GM21576 (cell line): ENCODE measurements around the gene ARMC7.

Experiments
- ATAC-seq: cut with Tn5 transposase; IDR thresholded peaks from one replicate; pipeline ENCODE4 v1.9.1; 2021; ENCODE audit warnings: mild to moderate bottlenecking, moderate library complexity; ENCODE audit not compliant: unreplicated experiment

Gene ARMC7

DNA sequence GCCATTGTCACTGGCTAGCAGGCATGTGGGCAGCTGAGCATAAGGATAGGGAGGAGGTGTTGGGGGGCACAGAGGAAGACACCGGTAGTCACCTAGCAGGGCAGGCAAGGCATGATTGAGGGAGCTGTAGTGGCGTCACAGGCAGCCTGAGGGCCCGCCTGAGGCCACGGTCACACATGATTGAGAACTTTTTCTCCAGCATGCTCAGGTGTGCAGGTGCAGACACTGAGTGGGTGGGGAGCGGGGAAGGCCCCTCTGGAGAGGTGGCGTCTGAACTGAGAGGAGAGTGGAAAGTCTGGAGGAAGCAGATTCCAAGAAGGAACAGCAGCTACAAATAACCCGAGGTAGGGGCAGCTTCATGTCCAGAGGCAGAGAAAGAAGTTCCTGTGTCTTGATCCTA lies 10.9 kb upstream of the ARMC7 start:
- no peak for ATAC-seq

DNA sequence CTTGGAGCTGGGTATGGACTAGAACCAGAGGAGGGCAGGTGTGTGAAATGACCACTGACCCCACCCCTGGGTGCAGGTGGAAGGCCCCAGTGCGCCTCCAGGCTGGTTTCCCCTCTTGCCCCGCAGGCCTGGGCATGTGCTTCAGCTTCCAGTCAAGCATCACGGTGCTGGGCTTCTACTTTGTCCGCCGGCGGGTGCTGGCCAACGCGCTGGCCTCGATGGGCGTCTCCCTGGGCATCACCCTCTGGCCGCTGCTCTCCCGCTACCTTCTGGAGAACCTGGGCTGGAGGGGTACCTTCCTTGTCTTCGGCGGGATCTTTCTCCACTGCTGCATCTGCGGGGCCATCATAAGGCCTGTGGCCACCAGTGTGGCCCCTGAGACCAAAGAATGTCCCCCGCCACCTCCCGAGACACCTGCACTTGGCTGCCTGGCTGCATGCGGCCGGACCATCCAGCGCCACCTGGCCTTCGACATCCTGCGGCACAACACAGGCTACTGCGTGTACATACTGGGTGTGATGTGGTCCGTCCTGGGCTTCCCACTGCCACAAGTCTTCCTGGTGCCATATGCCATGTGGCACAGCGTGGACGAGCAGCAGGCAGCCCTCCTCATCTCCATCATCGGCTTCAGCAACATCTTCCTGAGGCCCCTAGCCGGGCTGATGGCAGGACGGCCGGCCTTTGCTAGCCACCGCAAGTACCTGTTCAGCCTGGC lies 9.7 kb upstream of the ARMC7 start:
- ATAC-seq: no peak

DNA sequence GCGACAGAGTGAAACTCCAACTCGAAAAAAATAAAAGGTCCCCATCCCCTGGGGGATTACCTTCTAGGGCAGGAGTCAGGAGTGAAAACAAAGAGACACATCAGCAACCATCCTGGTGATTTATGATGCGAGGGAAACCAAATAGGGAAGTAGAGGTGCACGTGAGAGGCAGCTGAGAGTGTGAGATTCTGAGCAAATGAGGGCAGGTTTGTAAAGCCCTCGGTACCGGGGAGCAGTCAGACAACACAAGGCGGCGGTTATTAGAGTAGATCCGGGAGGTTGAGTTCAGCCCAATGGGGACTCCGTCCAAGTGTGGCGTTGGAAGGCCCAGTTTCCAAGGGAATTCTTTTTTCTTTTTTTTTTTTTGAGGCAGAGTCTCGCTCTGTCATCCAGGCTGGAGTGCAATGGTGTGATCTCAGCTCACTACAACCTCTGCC lies 7.4 kb upstream of the ARMC7 start:
- ATAC-seq: no peak

DNA sequence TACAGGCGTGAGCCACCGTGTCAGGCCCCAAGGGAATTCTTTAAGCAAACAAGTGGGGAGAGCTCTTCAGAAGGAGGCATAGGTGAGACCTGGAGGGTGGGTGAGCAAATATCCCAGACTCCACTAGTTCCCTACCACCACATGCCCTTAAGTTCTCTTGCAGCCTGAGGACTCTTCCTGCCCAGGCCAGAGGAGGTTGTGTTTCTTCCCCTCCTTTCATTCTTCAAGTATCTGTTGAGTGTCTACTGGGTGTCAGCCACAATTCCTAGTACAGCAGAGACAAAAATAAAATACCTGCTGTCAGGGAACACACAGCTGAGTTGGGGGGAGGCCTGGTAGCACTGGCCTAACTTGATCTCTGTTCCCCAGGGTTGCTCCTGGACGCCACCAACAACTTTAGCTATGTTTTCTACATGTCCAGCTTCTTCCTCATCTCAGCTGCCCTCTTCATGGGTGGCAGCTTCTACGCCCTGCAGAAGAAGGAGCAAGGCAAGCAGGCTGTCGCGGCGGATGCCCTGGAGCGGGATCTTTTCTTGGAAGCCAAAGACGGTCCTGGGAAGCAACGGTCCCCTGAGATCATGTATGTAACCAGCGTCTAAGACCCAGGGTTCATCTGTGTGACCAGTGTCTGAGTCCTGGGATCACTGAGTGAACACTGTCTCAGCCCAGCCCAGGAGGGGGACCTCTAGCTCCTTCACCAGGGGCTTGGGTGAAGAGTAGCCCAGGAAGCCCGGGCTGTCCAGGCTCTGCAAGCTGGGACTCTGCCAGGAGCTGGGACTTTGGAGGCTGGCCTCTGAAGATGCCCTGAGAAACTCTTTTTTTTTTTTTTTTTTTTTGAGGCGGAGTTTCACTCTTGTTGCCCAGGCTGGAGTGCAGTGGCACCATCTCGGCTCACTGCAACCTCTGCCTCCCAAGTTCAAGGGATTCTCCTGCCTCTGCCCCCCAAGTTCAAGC lies 5.9 kb upstream of the ARMC7 start:
- no peak for ATAC-seq

DNA sequence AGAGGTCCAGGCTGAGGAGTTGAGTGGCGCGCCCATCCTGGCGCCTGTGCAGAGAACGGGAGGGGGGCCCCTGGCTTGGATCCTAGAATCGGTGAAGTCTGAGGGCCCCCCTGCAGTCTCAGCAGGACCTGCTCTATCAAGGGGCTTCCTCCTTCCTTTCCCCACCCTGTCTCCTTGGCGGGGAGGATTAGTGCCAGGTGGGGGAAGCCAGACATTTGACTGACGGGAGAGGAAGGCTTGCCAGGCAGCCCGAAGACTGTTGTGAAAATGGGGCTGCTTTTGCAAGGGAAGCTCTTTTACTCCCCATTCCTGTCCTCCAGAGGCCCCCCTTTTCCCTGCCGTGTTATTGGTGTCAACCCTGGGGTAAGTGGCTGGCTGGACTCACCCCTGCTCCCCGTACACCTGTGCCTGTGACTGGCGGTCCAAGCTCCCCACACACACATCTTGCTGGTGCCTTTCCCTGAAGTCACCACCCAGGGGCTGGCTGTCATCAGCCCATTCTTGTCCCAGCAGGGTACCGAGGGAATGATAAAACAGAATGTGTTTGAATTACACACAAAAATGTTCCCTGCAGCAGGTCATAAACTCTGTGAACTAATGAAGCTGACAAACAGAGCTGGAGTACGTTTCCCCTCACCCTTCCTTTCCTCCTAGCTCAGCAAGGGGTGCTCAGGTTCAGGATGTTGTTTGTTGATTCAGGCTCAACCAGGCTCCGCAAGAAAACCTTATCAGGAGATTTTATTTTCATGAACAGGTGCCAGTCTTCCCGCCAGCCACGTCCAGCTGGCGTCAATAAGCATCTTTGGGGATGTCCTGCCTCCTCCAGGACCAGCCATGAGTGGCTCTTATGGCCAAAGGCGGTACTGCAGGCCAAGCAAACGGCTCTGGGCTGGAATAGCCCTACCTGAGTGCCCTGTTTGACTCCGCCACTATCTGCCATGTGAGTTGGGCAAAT lies 4.4 kb upstream of the ARMC7 start:
- no peak for ATAC-seq

DNA sequence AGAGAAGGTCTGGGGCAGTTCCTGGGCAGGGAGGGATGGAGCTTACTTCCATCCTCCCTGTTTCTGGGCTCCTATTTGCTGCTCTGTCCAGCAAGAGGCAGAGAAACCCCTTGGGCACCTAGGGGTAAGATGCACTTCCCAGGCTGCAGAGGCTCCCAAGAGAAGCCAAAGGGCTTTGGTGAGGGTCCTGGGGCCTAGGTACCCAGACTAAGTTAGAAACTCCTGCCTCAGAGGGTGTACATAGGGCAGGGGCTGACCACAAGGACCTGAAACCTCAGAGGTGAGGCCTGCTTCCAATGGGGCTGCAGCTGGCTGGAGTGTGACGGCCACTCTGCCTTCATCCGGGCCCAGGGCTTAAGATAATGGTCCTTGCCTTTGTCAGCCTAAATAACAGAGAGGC lies 1.6 kb upstream of the ARMC7 start:
- no peak for ATAC-seq

DNA sequence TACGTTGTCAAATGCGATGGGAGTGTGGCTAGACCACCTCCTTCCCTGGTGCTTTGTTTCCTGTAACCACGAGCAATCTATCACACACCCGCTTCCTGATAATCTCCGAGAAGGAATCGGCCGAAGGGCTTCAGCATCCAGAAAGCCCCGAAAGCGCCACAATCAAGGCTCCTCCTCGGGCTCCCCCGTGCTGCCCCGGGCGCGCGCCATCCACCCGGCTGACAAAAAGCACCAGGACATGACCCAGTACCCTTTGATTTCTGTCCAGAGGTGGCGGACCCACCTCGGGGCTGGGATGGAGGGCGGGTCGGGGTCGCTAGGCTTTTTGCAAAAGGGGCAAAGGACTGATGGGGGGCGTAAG lies 743 bp upstream of the ARMC7 start:
- ATAC-seq: no peak

DNA sequence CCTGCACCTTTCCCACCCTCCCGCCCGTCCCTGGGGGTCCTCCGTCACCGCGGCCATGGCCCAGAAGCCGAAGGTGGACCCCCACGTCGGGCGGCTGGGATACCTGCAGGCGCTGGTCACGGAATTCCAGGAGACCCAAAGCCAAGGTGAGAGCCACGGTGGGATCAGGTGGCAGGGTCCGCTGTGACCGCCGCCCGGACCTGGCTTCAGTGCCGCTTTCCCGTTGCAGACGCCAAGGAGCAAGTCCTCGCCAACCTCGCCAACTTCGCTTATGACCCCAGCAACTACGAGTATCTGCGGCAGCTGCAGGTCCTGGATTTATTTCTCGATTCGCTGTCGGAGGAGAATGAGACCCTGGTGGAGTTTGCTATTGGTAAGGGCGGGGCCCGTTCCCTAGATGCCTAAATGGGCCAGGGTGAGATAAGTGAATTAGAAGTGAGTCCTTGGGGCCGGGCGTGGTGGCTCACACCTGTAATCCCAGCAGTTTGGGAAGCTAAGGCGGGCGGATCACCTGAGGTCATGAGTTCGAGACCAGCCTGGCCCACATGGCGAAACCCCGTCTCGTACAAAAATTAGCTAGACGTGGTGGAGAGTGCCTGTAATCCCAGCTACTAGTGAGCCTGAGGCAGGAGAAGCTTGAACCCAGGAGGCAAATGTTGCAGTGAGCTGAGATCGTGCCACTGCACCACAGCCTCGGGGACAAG lies 617 bp downstream of the ARMC7 start:
- ATAC-seq: no peak

DNA sequence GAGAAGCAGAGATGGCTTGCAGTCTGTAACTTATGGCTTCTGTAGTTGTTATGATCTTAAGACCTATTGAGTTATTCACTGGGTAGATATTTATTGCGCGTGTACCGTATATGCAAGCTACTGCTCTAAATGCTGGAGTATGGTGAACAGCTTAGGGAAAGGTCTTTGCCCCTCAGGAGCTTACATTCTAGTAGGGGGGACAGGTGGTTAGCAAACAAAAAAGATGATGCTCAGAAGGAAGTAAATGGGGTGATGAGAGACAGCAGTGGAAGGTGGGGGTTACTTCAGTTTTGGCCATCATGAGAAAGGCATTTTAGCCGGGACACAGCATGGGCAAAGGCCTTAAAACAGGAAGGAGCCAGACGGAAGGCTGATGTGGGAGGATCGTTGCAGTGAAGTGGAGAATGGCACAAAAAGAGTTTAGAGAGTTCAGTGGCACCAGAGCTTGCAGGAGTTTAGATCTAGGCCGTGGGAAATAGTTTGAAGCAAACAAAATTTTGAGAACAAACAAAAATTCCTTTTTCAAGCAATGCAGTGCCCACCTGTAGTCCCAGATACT lies 2.1 kb downstream of the ARMC7 start:
- ATAC-seq: no peak

DNA sequence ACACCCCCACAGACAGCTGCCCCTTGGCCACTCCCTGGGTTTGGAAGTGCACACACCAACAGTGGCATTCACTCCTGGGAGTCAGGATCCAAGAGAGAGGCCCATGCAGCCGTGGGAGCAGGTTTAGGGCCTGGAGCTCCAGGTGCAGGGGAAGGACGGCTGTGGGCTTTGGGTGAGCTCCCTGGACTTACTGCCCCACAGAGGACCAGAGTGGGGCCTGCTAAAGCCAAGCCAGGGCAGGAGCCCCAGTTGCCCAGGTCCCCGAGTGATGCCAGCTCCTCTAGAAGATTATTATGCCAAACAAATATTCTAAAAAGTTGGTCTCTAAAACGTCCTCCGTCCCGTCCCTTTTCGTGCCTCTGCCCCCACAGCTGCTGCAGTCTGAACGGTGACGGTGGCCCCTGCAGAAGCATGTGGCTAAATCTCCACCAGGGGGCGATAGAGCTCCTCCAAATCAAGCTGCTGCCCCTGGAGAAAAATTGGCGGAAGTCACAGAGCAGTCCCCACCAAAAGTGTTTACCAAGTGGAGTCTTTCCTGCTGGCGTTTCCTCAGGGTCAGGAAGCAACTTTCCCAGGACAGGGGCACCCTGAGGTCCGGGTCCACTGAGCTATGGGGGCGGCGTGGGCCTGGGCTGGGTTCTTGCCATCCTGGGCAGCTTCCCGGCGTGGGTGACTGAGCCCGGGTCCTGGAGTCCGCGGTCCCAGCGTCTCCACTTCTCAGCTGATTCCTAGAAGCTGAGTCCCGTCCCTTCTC lies 4.2 kb downstream of the ARMC7 start:
- peak; percentile 39 for ATAC-seq

DNA sequence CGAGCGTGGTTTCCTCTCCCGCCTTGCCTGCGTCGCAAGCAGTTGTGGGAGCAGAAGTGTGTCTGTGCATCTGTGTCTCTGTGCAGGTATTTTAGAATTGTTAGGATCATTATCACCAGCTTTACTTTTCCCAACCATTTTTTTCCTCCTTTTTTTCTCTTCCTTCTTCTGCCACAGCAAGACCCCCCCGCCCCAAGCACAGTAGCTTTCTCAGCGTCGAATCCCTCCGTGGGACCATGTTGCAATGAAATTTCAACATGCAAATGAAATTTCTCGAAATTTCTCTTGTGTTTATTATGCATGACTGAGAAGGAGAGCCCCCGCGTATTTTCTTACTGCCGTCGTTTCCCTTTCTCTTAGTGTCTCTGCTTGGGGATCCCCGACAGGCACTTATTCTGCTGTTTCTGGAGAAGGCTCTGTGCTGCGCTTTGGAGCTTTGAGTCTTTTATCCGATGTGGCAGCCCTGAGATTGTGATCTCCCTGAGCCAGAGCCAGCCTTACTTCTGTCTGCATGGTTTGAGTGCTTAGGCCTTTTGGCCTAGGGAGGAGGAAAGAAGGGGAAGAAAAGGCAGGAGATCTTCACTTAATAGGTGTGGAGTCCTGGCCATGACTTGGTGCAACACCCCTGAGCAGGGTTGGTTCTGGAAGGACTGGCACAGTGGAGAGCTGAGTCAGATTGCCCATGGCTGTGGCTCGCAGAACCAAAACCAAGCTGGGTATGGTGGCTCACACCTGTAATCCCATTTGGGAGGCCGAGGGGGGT lies 5.0 kb downstream of the ARMC7 start:
- ATAC-seq: no peak

DNA sequence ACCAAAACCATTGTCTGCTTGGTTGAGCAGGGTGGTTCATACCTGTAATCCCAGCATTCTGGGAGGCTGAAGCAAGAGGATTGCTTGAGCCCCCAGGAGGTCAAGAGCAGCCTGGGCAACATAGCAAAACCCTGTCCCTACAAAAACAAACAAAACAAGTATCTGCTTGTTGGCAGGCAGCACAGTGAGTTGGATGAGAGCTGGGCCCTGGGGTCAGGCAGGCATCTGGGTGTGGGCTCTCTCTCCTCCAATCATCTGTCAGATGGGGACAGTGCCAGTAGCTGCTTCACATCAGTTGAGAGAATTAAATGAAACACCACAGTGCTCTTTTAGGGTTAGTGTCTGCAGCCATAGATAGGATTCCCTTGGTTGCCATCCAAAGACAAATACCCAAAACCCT lies 5.8 kb downstream of the ARMC7 start:
- no peak for ATAC-seq

DNA sequence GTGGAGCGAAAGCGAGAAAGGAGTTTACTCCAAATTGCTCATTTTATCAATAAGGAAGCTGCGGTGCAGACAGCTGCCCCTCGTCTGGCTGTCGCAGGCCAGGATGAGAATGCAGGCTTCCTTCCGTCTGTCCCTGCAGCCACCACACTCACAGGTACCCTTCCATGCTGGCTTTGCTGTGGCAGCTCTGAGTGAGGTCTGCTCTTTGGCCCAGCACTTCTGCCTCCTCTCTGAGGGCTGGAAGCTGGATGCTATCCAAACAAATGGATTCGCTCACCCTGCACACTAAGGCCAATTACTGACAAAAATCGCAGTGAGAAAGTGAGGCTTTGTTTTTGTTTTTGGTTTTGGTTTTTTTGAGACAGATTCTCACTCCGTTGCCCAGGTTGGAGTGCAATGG lies 7.0 kb downstream of the ARMC7 start:
- no peak for ATAC-seq

DNA sequence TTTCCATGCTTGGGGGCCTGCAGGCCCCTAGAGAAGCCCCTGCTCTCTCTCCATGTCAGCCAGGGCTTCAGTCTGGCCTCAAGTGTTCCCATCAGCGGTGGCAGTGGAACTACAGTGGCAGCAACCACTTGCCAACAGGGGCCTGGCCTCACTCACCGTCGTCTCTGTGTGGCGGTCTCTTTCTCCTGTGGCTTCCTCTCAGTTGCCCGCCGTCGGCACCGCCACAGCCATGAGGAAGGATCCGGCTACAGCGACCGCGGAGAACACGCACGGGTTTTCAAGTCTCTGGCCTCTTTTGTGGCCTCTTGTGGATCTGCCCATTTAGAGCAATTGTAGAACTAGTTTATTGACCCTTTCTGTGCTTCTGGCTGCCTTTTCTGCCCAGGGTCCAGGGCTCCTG lies 8.5 kb downstream of the ARMC7 start:
- ATAC-seq: no peak

DNA sequence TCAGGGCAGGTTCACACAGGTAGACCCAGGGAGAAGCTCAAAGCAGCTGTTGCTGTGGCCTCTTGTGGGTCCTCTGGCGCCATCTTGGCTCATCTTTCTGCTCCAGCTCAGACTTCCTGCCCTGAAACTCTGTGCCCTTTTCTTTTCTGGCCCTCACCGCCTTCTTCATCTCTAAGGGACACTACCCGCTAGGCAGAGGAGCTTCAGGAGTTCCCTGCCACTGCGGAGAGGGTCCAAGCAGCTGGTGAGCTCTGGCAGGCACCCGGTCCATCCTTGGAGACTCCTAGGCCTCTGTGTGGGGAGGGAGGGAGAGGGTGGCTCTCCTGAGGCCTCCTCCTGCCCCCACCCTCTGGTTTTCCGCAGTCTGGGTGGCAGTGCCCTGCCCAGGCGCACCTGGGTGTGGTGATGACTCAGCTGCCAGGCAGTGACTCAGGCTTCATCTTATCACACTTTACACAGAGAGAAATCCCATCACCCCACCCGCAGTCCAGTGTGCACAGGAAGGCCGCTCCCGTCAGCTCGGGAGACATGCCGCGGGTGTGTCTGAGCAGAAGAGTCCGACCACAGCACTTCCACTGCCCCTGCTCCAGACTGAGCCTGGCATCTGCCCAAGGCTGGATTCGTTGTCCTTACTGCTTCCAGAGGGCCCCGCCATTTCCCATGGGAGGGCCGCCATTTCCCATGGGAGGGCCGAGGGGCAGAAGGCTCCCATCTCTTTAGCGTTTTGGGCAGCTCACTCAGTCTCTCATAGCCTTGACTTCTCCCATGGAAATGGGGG lies 14.5 kb downstream of the ARMC7 start:
- no peak for ATAC-seq

DNA sequence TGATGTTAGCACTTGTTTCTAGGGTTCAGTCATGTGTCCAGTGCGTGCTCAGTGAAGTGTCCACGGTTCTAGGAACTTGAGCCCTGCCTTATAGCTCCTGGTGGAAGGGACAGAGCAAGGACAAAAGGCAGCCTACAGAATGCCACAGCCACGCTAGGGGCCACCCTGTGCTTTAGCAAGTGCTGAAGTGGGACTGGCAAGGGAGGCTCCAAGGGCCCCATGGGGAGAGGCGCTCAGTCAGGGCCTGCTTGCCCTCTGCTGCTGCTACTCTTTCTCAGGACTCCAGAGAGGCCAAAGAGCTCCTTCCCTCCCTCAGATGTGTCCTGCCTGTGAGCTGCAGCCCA lies 15.0 kb downstream of the ARMC7 start:
- no peak for ATAC-seq

DNA sequence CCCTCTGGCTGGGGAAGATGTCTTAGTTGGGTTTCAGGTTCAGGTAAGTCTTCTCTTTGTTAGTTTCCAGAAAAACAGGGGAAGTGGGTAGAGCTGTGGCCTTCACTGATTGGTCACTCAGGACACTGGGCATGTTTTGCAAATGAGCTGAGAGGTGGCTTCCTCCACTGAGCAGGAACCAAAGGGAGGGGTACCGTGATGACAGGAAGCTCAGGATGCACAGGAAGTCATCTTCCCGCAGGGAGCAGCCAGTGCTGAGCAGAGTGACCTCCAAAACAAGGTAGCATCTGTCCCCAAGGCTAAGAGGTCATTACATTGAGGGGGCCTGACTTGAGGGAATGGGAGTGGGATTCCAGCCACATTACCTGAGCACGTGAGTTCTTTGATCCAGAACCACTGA lies 16.2 kb downstream of the ARMC7 start:
- ATAC-seq: no peak

DNA sequence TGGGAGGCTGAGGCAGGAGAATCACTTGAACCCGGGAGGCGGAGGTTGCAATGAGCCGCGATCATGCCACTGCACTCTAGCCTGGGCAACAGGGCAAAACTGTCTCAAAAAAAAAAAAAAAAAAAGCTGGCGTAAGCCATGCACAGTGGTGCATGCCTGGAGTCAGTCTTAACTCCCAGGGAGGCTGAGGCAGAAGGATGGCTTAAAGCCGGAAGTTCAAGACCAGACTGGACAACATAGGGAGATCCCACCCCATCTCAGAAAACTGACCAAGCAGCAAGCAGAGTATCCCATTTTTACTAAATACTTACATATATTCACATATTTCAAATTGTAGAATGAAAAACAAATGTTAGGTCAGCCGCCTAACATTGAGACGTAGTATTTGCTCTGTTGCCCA lies 17.2 kb downstream of the ARMC7 start:
- no peak for ATAC-seq
